ENCODE results near the gene CASP7.

The CASP7 gene

GRCh38 chr10:113712024-113712423 lies 32.3 kb downstream of the CASP7 start:
- ChIA-PET POLR2A (no interaction called here), CTCF (no interaction called here)
- no peak for TF ChIP-seq SP1 (IDR thresholded peaks at IDR 0.05)
- TF ChIP-seq PKNOX1 (IDR thresholded peaks at IDR 0.05) = no peak
- no peak for TF ChIP-seq FOXK2 (IDR thresholded peaks at IDR 0.05)
- TF ChIP-seq FOXM1 (IDR thresholded peaks at IDR 0.05; ENCODE audit: borderline replicate concordance) = no peak
- TF ChIP-seq BHLHE40 (IDR thresholded peaks at IDR 0.05; ENCODE audit: borderline replicate concordance) = no peak
- no peak for TF ChIP-seq NFRKB (IDR thresholded peaks at IDR 0.05)
- TF ChIP-seq L3MBTL2 (conservative IDR thresholded peaks at IDR 0.05) = no peak
- TF ChIP-seq TARDBP (IDR thresholded peaks at IDR 0.05) = no peak
- TF ChIP-seq ZNF384 (IDR thresholded peaks at IDR 0.05) = no peak
- no peak for TF ChIP-seq LEF1 (IDR thresholded peaks at IDR 0.05; ENCODE audit: borderline replicate concordance)
- no peak for TF ChIP-seq HDGF (IDR thresholded peaks at IDR 0.05; ENCODE audit: borderline replicate concordance)
- TF ChIP-seq SUZ12 (IDR thresholded peaks at IDR 0.05) = no peak
- TF ChIP-seq ELF4 (IDR thresholded peaks at IDR 0.05) = no peak
- TF ChIP-seq ARNT (IDR thresholded peaks at IDR 0.05) = no peak
- TF ChIP-seq FOXA1 (IDR thresholded peaks at IDR 0.05) = no peak
- no peak for TF ChIP-seq CTBP1 (IDR thresholded peaks at IDR 0.05; ENCODE audit: borderline replicate concordance)
- no peak for DNase-seq (ENCODE audit: extremely low spot score)

GRCh38 chr10:113712755-113713639 lies 33.3 kb downstream of the CASP7 start:
- CTCF ChIA-PET = no interaction called here
- no peak for DNase-seq (ENCODE audit: extremely low spot score)

GRCh38 chr10:113713640-113713982 lies 33.9 kb downstream of the CASP7 start:
- DNase-seq (ENCODE audit: extremely low spot score) = no peak
- ChIA-PET CTCF (no interaction called here), POLR2A (no interaction called here)
- TF ChIP-seq NFRKB (IDR thresholded peaks at IDR 0.05) (no peak), TARDBP (IDR thresholded peaks at IDR 0.05) (no peak), SP1 (IDR thresholded peaks at IDR 0.05) (no peak), HDGF (IDR thresholded peaks at IDR 0.05; ENCODE audit: borderline replicate concordance) (no peak), BHLHE40 (IDR thresholded peaks at IDR 0.05; ENCODE audit: borderline replicate concordance) (no peak), LEF1 (IDR thresholded peaks at IDR 0.05; ENCODE audit: borderline replicate concordance) (no peak)

More at GRCh38 chr10:113712755-113713639, 33.3 kb downstream of the CASP7 start:
- TF ChIP-seq ZNF384 (IDR thresholded peaks at IDR 0.05) = no peak
- no peak for TF ChIP-seq CTBP1 (IDR thresholded peaks at IDR 0.05; ENCODE audit: borderline replicate concordance)
- TF ChIP-seq SUZ12 (IDR thresholded peaks at IDR 0.05) = no peak
- TF ChIP-seq FOXA1 (IDR thresholded peaks at IDR 0.05) = no peak
- POLR2A ChIA-PET = no interaction called here

- TF ChIP-seq SUZ12 (IDR thresholded peaks at IDR 0.05) = no peak
- no peak for TF ChIP-seq ELF4 (IDR thresholded peaks at IDR 0.05)
- TF ChIP-seq CTBP1 (IDR thresholded peaks at IDR 0.05; ENCODE audit: borderline replicate concordance) = no peak
- TF ChIP-seq BHLHE40 (IDR thresholded peaks at IDR 0.05; ENCODE audit: borderline replicate concordance) = no peak
- no peak for TF ChIP-seq SP1 (IDR thresholded peaks at IDR 0.05)
- TF ChIP-seq PKNOX1 (IDR thresholded peaks at IDR 0.05) = no peak
- no peak for TF ChIP-seq FOXK2 (IDR thresholded peaks at IDR 0.05)
- TF ChIP-seq FOXM1 (IDR thresholded peaks at IDR 0.05; ENCODE audit: borderline replicate concordance) = no peak
- no peak for TF ChIP-seq HDGF (IDR thresholded peaks at IDR 0.05; ENCODE audit: borderline replicate concordance)
- no peak for TF ChIP-seq NFRKB (IDR thresholded peaks at IDR 0.05)
- TF ChIP-seq ARNT (IDR thresholded peaks at IDR 0.05) = no peak
- no peak for TF ChIP-seq TARDBP (IDR thresholded peaks at IDR 0.05)
- TF ChIP-seq L3MBTL2 (conservative IDR thresholded peaks at IDR 0.05) = no peak
- no peak for TF ChIP-seq FOXA1 (IDR thresholded peaks at IDR 0.05)
- no peak for TF ChIP-seq LEF1 (IDR thresholded peaks at IDR 0.05; ENCODE audit: borderline replicate concordance)
- TF ChIP-seq ZNF384 (IDR thresholded peaks at IDR 0.05) = no peak
- DNase-seq (ENCODE audit: extremely low spot score) = no peak
- ChIA-PET POLR2A (no interaction called here), CTCF (interaction anchor here (0.8 kb wide), 1 partner anchor 386 kb away, joined by 3 read pairs; no protein-coding TSS in a partner anchor)
Observed at GRCh38 chr10:113716109-113716910, 36.6 kb downstream of the CASP7 start.

- POLR2A ChIA-PET = no interaction called here
- TF ChIP-seq LEF1 (IDR thresholded peaks at IDR 0.05; ENCODE audit: borderline replicate concordance) (no peak), BHLHE40 (IDR thresholded peaks at IDR 0.05; ENCODE audit: borderline replicate concordance) (no peak), FOXM1 (IDR thresholded peaks at IDR 0.05; ENCODE audit: borderline replicate concordance) (no peak), ELF4 (IDR thresholded peaks at IDR 0.05) (no peak), L3MBTL2 (conservative IDR thresholded peaks at IDR 0.05) (no peak), FOXK2 (IDR thresholded peaks at IDR 0.05) (no peak), CTBP1 (IDR thresholded peaks at IDR 0.05; ENCODE audit: borderline replicate concordance) (no peak), ARNT (IDR thresholded peaks at IDR 0.05) (no peak), TARDBP (IDR thresholded peaks at IDR 0.05) (no peak), SUZ12 (IDR thresholded peaks at IDR 0.05) (no peak), FOXA1 (IDR thresholded peaks at IDR 0.05) (no peak), PKNOX1 (IDR thresholded peaks at IDR 0.05) (no peak)
- CTCF ChIA-PET = interaction anchor here (0.7 kb wide), 1 partner anchor 14 kb away, joined by 9 read pairs; no protein-coding TSS in a partner anchor
- no peak for DNase-seq (ENCODE audit: extremely low spot score)
Observed at GRCh38 chr10:113718969-113719822, 39.5 kb downstream of the CASP7 start.
